Fibroblast of pulmonary artery (primary cell): Measurements from ENCODE around the gene VCX3A.

Experiments used
- DNase-seq: peaks from one replicate; pipeline ENCODE4 v3.0.0-alpha.2; 2010; ENCODE audit warnings: low read depth
- H3K4me3 ChIP-seq: replicated peaks from 2 replicates; pipeline ENCODE4 v1.5.1; 2011; ENCODE audit warnings: low read depth, mild to moderate bottlenecking, control low read depth, low read length, moderate library complexity
- CTCF ChIP-seq: IDR thresholded peaks from 2 replicates; pipeline ENCODE4 v1.5.1; 2011; ENCODE audit warnings: mild to moderate bottlenecking, control low read depth, low read length, inconsistent platforms; ENCODE audit errors: missing control alignments

VCX3A gene

GRCh38 chrX:6526564-6527136, 8.3 kb downstream of the VCX3A start:
- DNase-seq, result no peak
- no peak for TF ChIP-seq CTCF
- no peak overlapping the region for H3K4me3 ChIP-seq

- no peak for DNase-seq
- no peak for TF ChIP-seq CTCF
- H3K4me3 ChIP-seq, result no peak overlapping the region
These were observed 17.5 kb downstream of the VCX3A start for GRCh38 chrX:6517376-6517775.

- no peak overlapping the region for H3K4me3 ChIP-seq
- no peak for DNase-seq
- TF ChIP-seq CTCF, result no peak
These were observed 28.5 kb downstream of the VCX3A start for GRCh38 chrX:6506444-6506843.

- no peak overlapping the region for H3K4me3 ChIP-seq
- DNase-seq, result no peak
- no peak for TF ChIP-seq CTCF
These were observed 29.0 kb downstream of the VCX3A start for GRCh38 chrX:6505960-6506359.

- H3K4me3 ChIP-seq, result no peak overlapping the region
- no peak for DNase-seq
- TF ChIP-seq CTCF, result no peak
These were observed 34.2 kb downstream of the VCX3A start for GRCh38 chrX:6500719-6501118.

GRCh38 chrX:6498324-6498723, 36.6 kb downstream of the VCX3A start:
- DNase-seq, result no peak
- no peak overlapping the region for H3K4me3 ChIP-seq
- TF ChIP-seq CTCF, result no peak
